ENCODE data around the gene SNTB2. TPM values are rescaled to one million over a fixed set of nuclear protein-coding genes. Genes with fewer than 3 reads are reported as not detected.

Gene SNTB2
- total and polyA plus RNA-seq, 2 of the 13 experiments (the other 11 are each of a cell fraction or from before 2014, with no cell fraction given) = 11.5 to 19.2 TPM

GRCh38 chr16:69309316-69309715 lies 122.4 kb downstream of the SNTB2 start (continued):
- no peak for TF ChIP-seq ATF5 (CRISPR knock-in tag; IDR thresholded peaks at IDR 0.05; ENCODE audit: low read depth)

- CTCF ChIA-PET (ENCODE audit: low intra/inter-chr PET ratio, low total read pairs) = interaction anchor here (1.5 kb wide), 1 partner anchor 28 kb away, joined by 10 read pairs; the partner anchor contains the start of genes COG8 and NIP7
- H2AFZ ChIP-seq (ENCODE audit: low read length) = peak within 1 kb of the TSS; percentile 50
- POLR2A ChIA-PET = interaction anchor here (0.8 to 3.0 kb wide), 6 partner anchors 13 to 124 kb away, joined by 3 to 16 read pairs (median 4); partner anchors contain the start of genes PDF and SNTB2
- peak; percentile 83 for FAIRE-seq
- H3K9ac ChIP-seq (ENCODE audit: insufficient read depth, low read depth, low read length) = peak within 1 kb of the TSS; percentile 84
- peak within 1 kb of the TSS; percentile 74 to 96 (median 81) for H3K4me3 ChIP-seq (replicated peaks in 1 of 3; ENCODE audit: insufficient read depth in 1 of 3, low read depth in 2 of 3, low read length in 3 of 3)
- H3K79me2 ChIP-seq (ENCODE audit: insufficient read depth, low read length) = peaks cover 24% of the 10 kb centered on the region
- 0 out of 2 replicates have a peak, but pooled peaks cover 4% of the 10 kb centered on the region for H4K20me1 ChIP-seq (ENCODE audit: insufficient read depth, low read length)
- in situ Hi-C loops (cut with HindIII; ENCODE audit: extremely low pct_ligation_motif_present, low pct_unique_long_range_greater_than_20kb) = no loop called here
- peaks cover 34% of the 10 kb centered on the region for H3K4me1 ChIP-seq (ENCODE audit: insufficient read depth, low read length)
- no peaks in the 10 kb centered on the region for H3K9me3 ChIP-seq (ENCODE audit: low read length)
- peak; percentile 92 for DNase-seq (ENCODE audit: low spot score)
- H3K27me3 ChIP-seq (ENCODE audit: control insufficient read depth in 1 of 2, insufficient read depth in 2 of 2, low read length in 2 of 2) = no peaks in the 10 kb centered on the region
- BruUV-seq (replicated peaks) = TSS peak; percentile 66
- H3K36me3 ChIP-seq (replicated peaks in 1 of 2; ENCODE audit: control insufficient read depth in 1 of 2, insufficient read depth in 2 of 2, low read length in 2 of 2) = peaks cover 10 to 13% of the 10 kb centered on the region in 2 experiments; a peak in 4 of 5 replicates
- peak within 1 kb of the TSS; percentile 94 for H3K4me2 ChIP-seq (ENCODE audit: low read depth, low read length)
- WGBS (ENCODE audit: low lambda C conversion rate) = 22% methylated on average over 36 of the region's 70 CpGs
- intact Hi-C loops (cut with micrococcal nuclease; ENCODE audit: unreplicated experiment) = loop anchor here (2.0 kb wide), 1 partner anchor 16 kb away; no protein-coding TSS in a partner anchor
- ATAC-seq = peak; percentile 91
- H3K27ac ChIP-seq (ENCODE audit: extremely low read length, insufficient read depth, low read length) = peak within 1 kb of the TSS; percentile 75
- TF ChIP-seq ELK4 (CRISPR knock-in tag; IDR thresholded peaks at IDR 0.05; ENCODE audit: borderline replicate concordance) (no peak), SIN3A (IDR thresholded peaks at IDR 0.05; ENCODE audit: borderline replicate concordance, low read depth, low read length) (peak; percentile 82; the same call in 1 of the 2 replicates), ZBTB1 (CRISPR knock-in tag; IDR thresholded peaks at IDR 0.05; ENCODE audit: borderline replicate concordance) (no peak), ZNF318 (CRISPR knock-in tag; IDR thresholded peaks at IDR 0.05) (0 out of 2 replicates have a peak, but pooled peaks have one; percentile 13), ZNF839 (CRISPR knock-in tag; IDR thresholded peaks at IDR 0.05; ENCODE audit: borderline replicate concordance) (0 out of 2 replicates have a peak, but pooled peaks have one; percentile 19), SETDB1 (CRISPR knock-in tag; IDR thresholded peaks at IDR 0.05; ENCODE audit: borderline replicate concordance) (no peak), ZMAT5 (CRISPR knock-in tag; IDR thresholded peaks at IDR 0.05; ENCODE audit: borderline replicate concordance, low read depth) (no peak)
Measured at GRCh38 chr16:69310653-69311532, 123.9 kb downstream of the SNTB2 start, which contains the start of gene VPS4A. Gene VPS4A (plus strand): TSS chr16:69311350. CDS start chr16:69311512, 162 bp downstream.
